GM12878 (cell line): ENCODE data around the gene CHRFAM7A.
"Not testable (repeated sequence)": the region's sequence is repeated elsewhere in the genome, so short reads cannot be mapped to it uniquely, and the experiment has no call there.

Experiments used
- E2F4 ChIP-seq: IDR thresholded peaks from 2 replicates; pipeline ENCODE4 v1.6.1; 2012; ENCODE audit warnings: low read depth, low read length, improper control_type of control experiment
- FOS ChIP-seq: IDR thresholded peaks from 3 replicates; pipeline ENCODE4 v1.6.1; 2011; ENCODE audit warnings: borderline replicate concordance; ENCODE audit not compliant: insufficient read length; ENCODE audit errors: extremely low read depth
- IKZF2 ChIP-seq, 2 experiments: fragments of 450-650 bp; IDR thresholded peaks; 2 replicates each; pipeline ENCODE4 v1.6.1; 2017; ENCODE audit warnings: mild to moderate bottlenecking in 2 of 2, moderate library complexity in 2 of 2
- RAD21 ChIP-seq: IDR thresholded peaks from 2 replicates; pipeline ENCODE4 v1.6.1; 2011; ENCODE audit warnings: mild to moderate bottlenecking, low read depth, low read length, moderate library complexity; ENCODE audit not compliant: insufficient read depth
- USF2 ChIP-seq: IDR thresholded peaks from 2 replicates; pipeline ENCODE4 v1.6.1; 2011; ENCODE audit warnings: low read depth, low read length, improper control_type of control experiment, borderline replicate concordance

GRCh38 chr15:30321063-30321462, 72.3 kb downstream of the CHRFAM7A start:
- TF ChIP-seq RAD21; IKZF2 (IDR thresholded peaks at IDR 0.05); USF2; FOS; E2F4: not testable (repeated sequence)
